Skeletal muscle satellite cell (primary cell): ENCODE measurements around the gene TMEM200A.

Experiments
- H3K27me3 ChIP-seq: 2 replicates; pipeline ENCODE4 v1.7.0; 2013; ENCODE audit warnings: low read length; ENCODE audit not compliant: control insufficient read depth, insufficient read depth
- H3K36me3 ChIP-seq: 2 replicates; pipeline ENCODE4 v1.7.0; 2013; ENCODE audit warnings: mild to moderate bottlenecking, control low read depth, low read length; ENCODE audit not compliant: insufficient read depth
- H3K4me1 ChIP-seq: 2 replicates; pipeline ENCODE4 v1.7.0; 2013; ENCODE audit warnings: low read length; ENCODE audit not compliant: control insufficient read depth, insufficient read depth
- H3K4me2 ChIP-seq: 2 replicates; pipeline ENCODE4 v1.7.0; 2013; ENCODE audit warnings: mild to moderate bottlenecking, low read length
- H3K4me3 ChIP-seq: 2 replicates; pipeline ENCODE4 v1.7.0; 2013; ENCODE audit warnings: low read length
- H3K9ac ChIP-seq: 2 replicates; pipeline ENCODE4 v1.7.0; 2013; ENCODE audit warnings: mild to moderate bottlenecking, low read depth, low read length, moderate library complexity
- H3K9me3 ChIP-seq: replicated peaks from 2 replicates; pipeline ENCODE4 v1.7.0; 2013; ENCODE audit warnings: mild to moderate bottlenecking, control low read depth, low read length

TMEM200A gene

DNA sequence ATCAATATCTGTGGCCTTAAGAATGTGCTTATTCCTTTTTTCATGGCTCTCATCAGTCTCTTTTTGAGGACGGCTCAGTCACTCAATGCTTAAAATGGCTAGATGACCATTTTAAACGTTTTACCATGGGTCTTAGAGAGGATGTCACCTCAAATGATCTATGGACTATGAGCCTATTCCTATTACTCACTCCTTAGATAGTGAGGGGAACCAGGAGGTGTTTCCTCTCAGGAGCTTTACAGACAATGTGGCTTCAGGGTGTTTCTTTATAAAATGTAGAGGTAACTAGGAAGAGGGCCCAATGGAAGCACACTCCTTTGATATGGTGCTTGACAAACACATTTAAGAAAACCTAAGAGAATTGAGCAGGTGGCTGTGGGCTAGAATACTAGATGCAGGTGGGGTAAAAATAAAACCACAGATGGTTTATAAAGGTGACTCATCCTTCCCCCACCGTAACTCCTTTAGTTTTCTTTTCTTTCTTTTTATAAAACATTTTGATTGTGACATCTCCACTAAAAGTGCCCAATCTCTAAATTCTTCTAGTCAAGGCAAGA, 1.5 kb upstream of the TMEM200A start:
- Histone ChIP-seq H3K4me1 (no peaks in the 10 kb centered on the region), H3K9ac (no peak overlapping the region), H3K4me3 (no peak overlapping the region), H3K9me3 (no peaks in the 10 kb centered on the region), H3K36me3 (no peaks in the 10 kb centered on the region), H3K27me3 (no peaks in the 10 kb centered on the region), H3K4me2 (no peak overlapping the region)

DNA sequence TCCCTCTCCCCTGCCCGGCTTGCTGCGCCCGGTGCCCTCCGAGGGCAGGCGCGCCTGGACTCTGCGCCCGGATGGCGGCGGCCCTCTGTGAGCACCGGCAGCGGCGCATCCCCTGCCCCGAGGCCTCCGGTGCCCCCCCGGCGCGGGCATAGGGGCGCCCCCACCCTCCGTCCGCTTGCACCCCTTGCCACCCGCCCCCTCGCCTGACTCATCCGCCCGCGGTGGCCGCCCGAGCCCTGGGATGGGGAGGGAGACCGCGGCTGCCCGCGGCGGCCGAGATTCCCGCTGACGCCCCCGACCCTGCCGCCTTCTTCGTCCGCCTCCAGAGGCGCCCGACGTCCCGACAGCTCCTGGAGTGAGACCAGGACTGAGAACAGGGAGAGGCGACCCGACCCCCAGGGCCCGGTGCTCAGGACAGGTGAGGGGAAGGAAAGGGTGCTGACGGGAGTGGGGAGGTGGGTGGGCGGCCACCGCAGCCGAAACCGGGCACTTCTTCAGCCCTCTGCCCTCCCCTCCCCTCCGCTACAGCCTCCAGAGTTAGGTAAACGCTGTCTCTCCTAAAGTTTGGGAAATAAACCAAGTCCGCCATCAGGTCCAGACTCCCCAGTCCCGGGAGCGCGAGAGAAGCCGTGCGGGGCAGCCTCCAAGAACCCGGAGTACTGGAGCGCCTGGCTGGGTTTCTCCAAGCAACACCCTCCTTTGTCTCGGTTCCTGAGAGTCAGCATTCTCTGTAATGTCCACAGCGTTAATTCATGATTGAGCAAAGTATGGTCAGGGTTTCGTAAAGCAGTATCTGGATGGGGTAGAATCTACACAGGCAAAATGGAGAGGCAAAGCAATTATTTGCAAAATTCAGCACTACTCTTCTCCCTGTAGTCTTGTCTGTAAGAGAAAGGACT, 539 bp downstream of the TMEM200A start:
- no peaks in the 10 kb centered on the region for H3K27me3 ChIP-seq
- H3K9ac ChIP-seq: peak overlapping the region; percentile 84

DNA sequence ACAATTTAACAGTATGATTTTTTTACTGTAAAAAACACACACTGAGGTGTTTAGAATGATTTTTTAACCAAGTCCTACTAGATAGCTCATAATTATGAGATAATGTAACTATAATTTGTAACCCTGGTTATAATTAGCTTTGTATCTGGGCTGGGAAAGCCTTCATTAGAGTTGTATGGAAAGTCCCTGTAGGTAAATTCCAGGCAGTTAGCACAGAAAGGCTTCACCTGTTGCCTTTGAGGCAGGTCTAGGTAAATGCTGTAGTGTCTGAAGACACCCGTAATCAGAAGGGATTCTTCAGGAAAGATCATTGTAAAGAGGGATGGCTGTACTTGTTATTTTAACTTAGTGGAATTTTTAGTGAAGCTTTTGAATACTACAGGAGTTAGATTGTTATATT, 1.9 kb downstream of the TMEM200A start:
- Histone ChIP-seq H3K4me2 (peak overlapping the region; percentile 98), H3K4me3 (peak overlapping the region; percentile 95), H3K4me1 (no peaks in the 10 kb centered on the region), H3K27me3 (no peaks in the 10 kb centered on the region), H3K9ac (no peak overlapping the region), H3K9me3 (no peaks in the 10 kb centered on the region), H3K36me3 (no peaks in the 10 kb centered on the region)

More for the DNA sequence above, 539 bp downstream of the TMEM200A start:
- Histone ChIP-seq H3K4me2 (peak overlapping the region; percentile 98), H3K4me1 (no peaks in the 10 kb centered on the region), H3K9me3 (no peaks in the 10 kb centered on the region), H3K36me3 (no peaks in the 10 kb centered on the region), H3K4me3 (peak overlapping the region; percentile 95)

DNA sequence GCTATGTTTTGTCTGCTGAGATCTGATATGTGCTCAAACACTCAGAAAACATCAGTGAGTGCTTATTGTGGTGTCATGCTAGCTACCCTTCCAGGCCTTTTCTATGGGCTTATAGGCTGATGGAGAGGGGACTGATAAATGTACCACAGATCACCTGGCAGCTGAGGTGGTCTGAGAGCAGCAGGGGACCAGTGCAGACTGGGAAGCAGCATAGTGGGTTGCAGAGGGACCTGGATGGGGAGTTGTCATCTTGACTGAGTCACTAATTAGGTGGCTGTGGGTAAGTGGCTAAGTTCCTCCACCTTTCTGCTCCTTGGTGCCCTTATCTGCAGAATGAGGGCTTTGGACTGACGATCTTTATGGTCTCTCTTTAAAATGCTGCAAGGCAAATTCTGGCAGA, 2.8 kb downstream of the TMEM200A start:
- no peaks in the 10 kb centered on the region for H3K27me3 ChIP-seq
- H3K9ac ChIP-seq: no peak overlapping the region
- H3K36me3 ChIP-seq: no peaks in the 10 kb centered on the region
- no peaks in the 10 kb centered on the region for H3K9me3 ChIP-seq
- H3K4me2 ChIP-seq: peak overlapping the region; percentile 98
- no peak overlapping the region for H3K4me3 ChIP-seq
- no peaks in the 10 kb centered on the region for H3K4me1 ChIP-seq

DNA sequence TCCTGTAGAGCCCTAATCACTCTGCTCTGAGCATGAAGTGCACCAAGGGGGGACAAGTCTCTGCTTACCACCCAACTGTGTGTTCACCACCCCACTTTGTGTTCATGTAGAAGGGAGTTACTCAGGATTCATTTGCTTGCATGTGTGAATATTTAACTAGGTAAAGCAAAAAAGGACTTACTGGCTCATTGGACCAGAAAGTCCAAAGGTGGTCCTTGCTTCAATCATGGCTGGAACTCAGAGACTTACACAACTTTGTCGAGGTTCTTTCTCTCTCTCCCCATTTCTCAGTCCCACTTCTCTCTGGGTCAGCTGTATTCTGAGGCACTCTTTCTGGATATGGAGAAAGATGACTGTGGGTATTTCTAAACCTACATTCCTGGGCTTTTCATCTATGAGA, 4.0 kb downstream of the TMEM200A start:
- no peak overlapping the region for H3K4me2 ChIP-seq
- no peak overlapping the region for H3K4me3 ChIP-seq
- H3K9ac ChIP-seq: no peak overlapping the region
- H3K4me1 ChIP-seq: no peaks in the 10 kb centered on the region
- H3K27me3 ChIP-seq: no peaks in the 10 kb centered on the region
- no peaks in the 10 kb centered on the region for H3K36me3 ChIP-seq
- no peaks in the 10 kb centered on the region for H3K9me3 ChIP-seq

DNA sequence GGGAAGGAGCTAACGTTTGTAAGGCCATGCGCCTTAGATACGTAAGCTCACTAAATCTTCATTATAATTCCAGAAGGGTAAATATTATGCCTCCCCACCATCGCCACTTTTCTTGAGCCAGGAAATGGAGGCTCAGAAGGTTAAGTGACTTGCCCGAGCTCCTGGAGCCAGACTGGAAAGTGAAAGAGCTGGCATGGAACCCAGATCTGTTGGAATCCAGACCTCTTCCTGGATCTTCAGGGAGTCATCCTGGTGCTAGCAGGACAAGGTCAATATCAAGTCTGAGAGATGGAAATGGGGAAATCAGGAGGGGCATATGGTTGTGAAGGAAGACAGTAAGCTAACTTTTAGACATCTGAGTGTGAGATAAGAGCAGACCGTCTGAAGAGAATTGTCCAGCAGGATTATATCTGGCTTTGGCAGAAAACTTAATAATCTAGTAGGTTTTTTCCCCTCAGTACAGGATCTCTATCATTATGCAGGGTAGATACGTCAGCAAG, 6.2 kb downstream of the TMEM200A start:
- H3K4me1 ChIP-seq: no peaks in the 10 kb centered on the region
- H3K27me3 ChIP-seq: no peaks in the 10 kb centered on the region
- no peak overlapping the region for H3K4me3 ChIP-seq
- H3K9me3 ChIP-seq: no peaks in the 10 kb centered on the region
- no peak overlapping the region for H3K9ac ChIP-seq
- no peak overlapping the region for H3K4me2 ChIP-seq
- no peaks in the 10 kb centered on the region for H3K36me3 ChIP-seq

DNA sequence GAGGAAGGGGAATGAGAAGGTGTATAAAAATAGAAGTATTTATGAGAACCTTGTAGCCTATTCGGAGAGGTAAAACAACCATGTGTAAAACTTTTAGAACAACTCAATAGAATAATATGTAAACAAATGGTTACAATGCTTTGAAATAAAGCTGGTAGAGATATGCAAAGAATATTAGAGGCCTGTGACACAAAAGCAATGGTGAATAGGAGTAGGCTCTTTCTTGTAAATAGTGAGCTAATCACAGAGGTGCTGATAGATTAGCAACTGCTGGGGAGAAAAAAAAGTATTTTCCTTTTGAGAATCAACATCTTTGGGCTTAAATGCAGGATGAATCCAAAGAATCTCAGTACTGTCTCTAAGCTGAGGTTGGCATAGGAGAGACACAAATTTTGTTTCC, 7.0 kb downstream of the TMEM200A start:
- no peaks in the 10 kb centered on the region for H3K4me1 ChIP-seq
- H3K36me3 ChIP-seq: no peaks in the 10 kb centered on the region

DNA sequence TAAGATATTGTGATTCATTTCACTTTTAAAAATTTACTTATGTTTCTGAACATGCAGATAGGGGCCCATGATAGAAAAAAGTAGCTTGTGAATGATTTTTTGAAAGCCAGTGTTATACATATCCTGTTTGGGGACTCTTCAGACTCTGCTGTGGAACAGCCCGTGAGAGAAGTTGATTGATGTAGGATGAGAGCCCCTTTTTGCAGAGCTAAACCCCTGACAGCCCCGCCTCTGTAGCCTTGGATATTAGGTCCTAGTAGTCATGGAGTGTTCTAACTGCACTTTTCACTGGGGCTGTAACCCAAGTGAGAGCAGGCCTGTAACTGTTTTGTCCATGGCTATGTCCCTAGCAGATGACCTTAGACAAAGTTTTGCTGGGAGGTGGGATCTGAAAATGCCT, 8.2 kb downstream of the TMEM200A start:
- Histone ChIP-seq H3K9me3 (no peaks in the 10 kb centered on the region), H3K4me3 (no peak overlapping the region), H3K4me2 (no peak overlapping the region), H3K4me1 (no peaks in the 10 kb centered on the region), H3K9ac (no peak overlapping the region), H3K27me3 (no peaks in the 10 kb centered on the region), H3K36me3 (no peaks in the 10 kb centered on the region)

More for the DNA sequence above, 7.0 kb downstream of the TMEM200A start:
- Histone ChIP-seq H3K9ac (no peak overlapping the region), H3K27me3 (no peaks in the 10 kb centered on the region), H3K4me3 (no peak overlapping the region), H3K9me3 (no peaks in the 10 kb centered on the region), H3K4me2 (no peak overlapping the region)

DNA sequence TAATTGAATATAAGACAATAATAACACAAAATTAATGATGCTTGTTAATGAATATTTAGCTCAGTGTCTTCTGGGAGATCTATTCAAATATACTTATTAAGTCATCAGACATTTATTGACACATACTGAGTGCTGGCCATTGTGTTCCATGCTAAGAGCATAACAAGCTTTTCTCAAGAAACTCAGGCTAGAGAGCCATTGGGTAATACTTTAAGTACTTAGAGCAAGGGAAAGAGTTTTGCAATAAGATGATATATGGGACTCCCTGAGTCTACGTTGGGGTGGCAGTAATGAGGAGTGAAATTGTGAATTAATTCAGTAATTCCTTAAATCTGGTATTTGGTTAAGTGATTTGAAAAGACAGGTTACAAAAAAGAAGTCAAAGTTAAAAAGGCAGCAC, 11.1 kb downstream of the TMEM200A start:
- no peaks in the 10 kb centered on the region for H3K36me3 ChIP-seq
- no peak overlapping the region for H3K4me2 ChIP-seq
- no peak overlapping the region for H3K4me3 ChIP-seq
- no peaks in the 10 kb centered on the region for H3K27me3 ChIP-seq
- H3K9ac ChIP-seq: no peak overlapping the region
- H3K4me1 ChIP-seq: no peaks in the 10 kb centered on the region
- no peaks in the 10 kb centered on the region for H3K9me3 ChIP-seq

DNA sequence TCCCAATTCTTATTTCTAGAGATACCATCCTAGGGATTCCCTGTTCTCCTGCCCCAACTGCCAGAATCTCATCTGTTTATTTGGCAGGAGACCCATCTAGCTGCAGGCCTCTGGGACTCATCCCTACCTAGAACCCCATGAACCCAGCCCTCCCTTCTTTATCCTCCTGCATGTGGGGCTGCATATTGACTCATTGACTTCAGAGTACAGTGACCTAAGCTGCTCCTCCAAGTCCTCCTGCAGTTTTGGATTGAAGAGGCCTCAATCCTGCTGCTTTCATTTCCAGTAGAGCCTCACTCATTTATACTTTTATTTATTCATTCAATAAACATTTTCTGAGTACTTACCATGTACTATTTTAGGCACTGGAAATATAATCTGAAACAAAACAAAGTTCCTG, 11.6 kb downstream of the TMEM200A start:
- H3K4me2 ChIP-seq: no peak overlapping the region
- H3K4me1 ChIP-seq: no peaks in the 10 kb centered on the region
- no peaks in the 10 kb centered on the region for H3K9me3 ChIP-seq
- H3K36me3 ChIP-seq: no peaks in the 10 kb centered on the region
- H3K9ac ChIP-seq: no peak overlapping the region
- no peak overlapping the region for H3K4me3 ChIP-seq
- H3K27me3 ChIP-seq: no peaks in the 10 kb centered on the region

DNA sequence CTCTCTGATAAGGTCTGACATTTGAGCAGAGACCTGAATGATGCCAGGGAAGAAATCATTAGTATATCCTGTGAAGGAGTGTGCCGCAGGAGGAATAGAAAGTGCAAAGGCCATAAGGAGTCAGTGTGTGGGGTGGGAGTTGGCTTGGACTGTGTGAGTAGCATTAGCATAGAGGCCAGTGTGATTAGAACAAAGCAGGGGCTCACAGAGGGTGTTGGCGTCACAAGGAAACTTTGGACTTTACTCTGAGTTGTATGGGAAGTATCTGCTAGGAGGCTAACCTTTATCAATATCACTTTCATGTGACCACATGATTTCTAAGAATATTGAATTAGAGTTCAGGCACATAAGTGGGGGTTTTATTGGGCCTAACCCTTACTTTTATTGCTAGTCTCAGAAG, 12.1 kb downstream of the TMEM200A start:
- Histone ChIP-seq H3K4me2 (no peak overlapping the region), H3K36me3 (no peaks in the 10 kb centered on the region), H3K4me1 (no peaks in the 10 kb centered on the region), H3K9me3 (no peaks in the 10 kb centered on the region), H3K4me3 (no peak overlapping the region), H3K9ac (no peak overlapping the region), H3K27me3 (no peaks in the 10 kb centered on the region)

DNA sequence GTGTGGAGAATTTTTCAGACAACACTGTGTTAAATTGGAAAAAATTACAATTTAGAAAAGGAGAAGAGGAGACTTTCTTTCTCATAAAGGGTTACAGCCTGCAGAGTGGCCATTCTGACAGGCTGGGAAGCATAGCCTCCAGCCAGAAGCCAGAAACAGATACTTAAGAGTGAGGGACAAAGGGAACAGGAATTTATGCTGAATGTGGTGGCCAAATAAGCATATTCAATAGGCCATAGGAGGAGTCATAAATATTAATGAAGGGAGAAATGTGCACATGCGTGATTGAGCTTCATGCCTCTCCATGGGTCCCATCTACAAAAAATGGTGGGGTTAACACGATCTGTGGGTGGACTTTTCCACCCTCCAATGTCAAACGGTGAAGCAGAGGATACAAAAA, 13.4 kb downstream of the TMEM200A start:
- Histone ChIP-seq H3K4me1 (no peaks in the 10 kb centered on the region), H3K27me3 (no peaks in the 10 kb centered on the region), H3K4me2 (no peak overlapping the region), H3K9me3 (no peaks in the 10 kb centered on the region), H3K9ac (no peak overlapping the region), H3K36me3 (no peaks in the 10 kb centered on the region), H3K4me3 (no peak overlapping the region)
